Measurements from ENCODE around the gene PIP4K2C. TPM values are rescaled to one million over a fixed set of nuclear protein-coding genes. Genes with fewer than 3 reads are reported as not detected.

The PIP4K2C gene
- total RNA-seq, 2 donors from 2014 or later: 33.4 to 39.9 TPM

GRCh38 chr12:57546438-57547287 lies 44.3 kb upstream of the PIP4K2C start, which contains the start of gene DCTN2:
TSS of gene DCTN2 (minus strand) at chr12:57547192. CDS start at chr12:57547063, 129 bp downstream.
- Histone ChIP-seq H3K9me3 (no peaks in the 10 kb centered on the region), H3K36me3 (no peaks in the 10 kb centered on the region), H3K27ac (peak within 1 kb of the TSS; percentile 71 to 80), H3K4me3 (peak within 1 kb of the TSS; percentile 94), H3K27me3 (replicated peaks; ENCODE audit: insufficient read depth) (no peaks in the 10 kb centered on the region), H3K4me1 (ENCODE audit: control insufficient read depth in 1 of 2, low read depth in 2 of 2) (peaks cover 9 to 29% of the 10 kb centered on the region in 2 donors)
- peak; percentile 94 for DNase-seq (ENCODE audit: low spot score)
- peak; percentile 86 for ATAC-seq (ENCODE audit: insufficient number of reproducible peaks, low FRiP score, low read depth)
- TF ChIP-seq, protein P1, sequence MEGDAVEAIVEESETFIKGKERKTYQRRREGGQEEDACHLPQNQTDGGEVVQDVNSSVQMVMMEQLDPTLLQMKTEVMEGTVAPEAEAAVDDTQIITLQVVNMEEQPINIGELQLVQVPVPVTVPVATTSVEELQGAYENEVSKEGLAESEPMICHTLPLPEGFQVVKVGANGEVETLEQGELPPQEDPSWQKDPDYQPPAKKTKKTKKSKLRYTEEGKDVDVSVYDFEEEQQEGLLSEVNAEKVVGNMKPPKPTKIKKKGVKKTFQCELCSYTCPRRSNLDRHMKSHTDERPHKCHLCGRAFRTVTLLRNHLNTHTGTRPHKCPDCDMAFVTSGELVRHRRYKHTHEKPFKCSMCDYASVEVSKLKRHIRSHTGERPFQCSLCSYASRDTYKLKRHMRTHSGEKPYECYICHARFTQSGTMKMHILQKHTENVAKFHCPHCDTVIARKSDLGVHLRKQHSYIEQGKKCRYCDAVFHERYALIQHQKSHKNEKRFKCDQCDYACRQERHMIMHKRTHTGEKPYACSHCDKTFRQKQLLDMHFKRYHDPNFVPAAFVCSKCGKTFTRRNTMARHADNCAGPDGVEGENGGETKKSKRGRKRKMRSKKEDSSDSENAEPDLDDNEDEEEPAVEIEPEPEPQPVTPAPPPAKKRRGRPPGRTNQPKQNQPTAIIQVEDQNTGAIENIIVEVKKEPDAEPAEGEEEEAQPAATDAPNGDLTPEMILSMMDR (IDR thresholded peaks at IDR 0.05): no peak

- Histone ChIP-seq H3K27me3 (replicated peaks; ENCODE audit: insufficient read depth) (no peaks in the 10 kb centered on the region), H3K9me3 (no peaks in the 10 kb centered on the region), H3K4me1 (ENCODE audit: control insufficient read depth in 1 of 2, low read depth in 2 of 2) (peaks cover 9 to 29% of the 10 kb centered on the region in 2 donors), H3K36me3 (no peaks in the 10 kb centered on the region), H3K27ac (peak overlapping the region in 1 of 2 donors; percentile 80), H3K4me3 (peak overlapping the region; percentile 94)
- ATAC-seq (ENCODE audit: insufficient number of reproducible peaks, low FRiP score, low read depth): no peak
- TF ChIP-seq, protein P1 (IDR thresholded peaks at IDR 0.05): no peak
- no peak for DNase-seq (ENCODE audit: low spot score)
Observed at GRCh38 chr12:57547288-57548012, 43.5 kb upstream of the PIP4K2C start.

DNA sequence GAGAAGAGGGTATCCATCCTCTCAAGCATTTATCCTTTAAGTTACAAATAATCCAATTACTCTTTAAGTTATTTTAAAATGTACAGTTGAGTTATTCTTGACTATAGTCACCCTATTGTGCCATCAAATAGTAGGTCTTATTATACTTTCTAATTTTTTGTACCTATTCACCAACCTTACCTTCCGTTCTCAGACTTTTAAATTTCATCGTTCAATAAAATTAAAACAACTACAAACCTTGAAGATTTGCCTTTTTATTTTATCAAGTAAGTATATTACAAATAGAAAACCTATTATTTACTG lies 43.0 kb upstream of the PIP4K2C start:
- no peaks in the 10 kb centered on the region for H3K36me3 ChIP-seq
- H3K27me3 ChIP-seq (replicated peaks; ENCODE audit: insufficient read depth): no peaks in the 10 kb centered on the region
- no peaks in the 10 kb centered on the region for H3K9me3 ChIP-seq
- DNase-seq (ENCODE audit: low spot score) (no peak), ATAC-seq (ENCODE audit: insufficient number of reproducible peaks, low FRiP score, low read depth) (no peak)
- H3K4me3 ChIP-seq: no peak overlapping the region
- TF ChIP-seq, protein P1 (IDR thresholded peaks at IDR 0.05): no peak
- H3K4me1 ChIP-seq (ENCODE audit: control insufficient read depth in 1 of 2, low read depth in 2 of 2): peaks cover 9 to 29% of the 10 kb centered on the region in 2 donors
- H3K27ac ChIP-seq: no peak overlapping the region

DNA sequence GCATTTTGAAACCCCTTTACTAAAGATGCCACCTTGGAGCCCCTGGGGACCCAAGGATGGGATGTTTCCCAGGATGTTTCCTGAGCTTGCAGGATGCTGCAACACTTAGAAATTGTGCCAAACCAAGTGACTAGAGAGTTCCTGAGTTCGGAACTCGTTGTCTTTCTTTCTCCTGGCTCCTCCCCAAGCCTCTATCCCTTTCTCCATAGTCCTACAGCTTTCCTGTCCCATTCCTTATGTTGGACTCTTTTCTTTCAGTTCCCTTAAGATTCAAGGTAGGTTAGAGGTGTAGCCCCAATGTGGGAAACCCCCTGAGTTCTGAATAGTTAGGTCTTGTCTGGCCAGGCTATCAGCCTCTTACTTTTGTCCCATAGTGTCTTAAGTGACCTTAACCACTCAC lies 42.5 kb upstream of the PIP4K2C start:
- no peaks in the 10 kb centered on the region for H3K27me3 ChIP-seq (replicated peaks; ENCODE audit: insufficient read depth)
- ATAC-seq (ENCODE audit: insufficient number of reproducible peaks, low FRiP score, low read depth) (no peak), DNase-seq (ENCODE audit: low spot score) (no peak)
- H3K27ac ChIP-seq: no peak overlapping the region
- H3K36me3 ChIP-seq: no peaks in the 10 kb centered on the region
- TF ChIP-seq, protein P1 (IDR thresholded peaks at IDR 0.05): no peak
- H3K4me3 ChIP-seq: no peak overlapping the region
- peaks cover 9 to 29% of the 10 kb centered on the region in 2 donors for H3K4me1 ChIP-seq (ENCODE audit: control insufficient read depth in 1 of 2, low read depth in 2 of 2)
- no peaks in the 10 kb centered on the region for H3K9me3 ChIP-seq

DNA sequence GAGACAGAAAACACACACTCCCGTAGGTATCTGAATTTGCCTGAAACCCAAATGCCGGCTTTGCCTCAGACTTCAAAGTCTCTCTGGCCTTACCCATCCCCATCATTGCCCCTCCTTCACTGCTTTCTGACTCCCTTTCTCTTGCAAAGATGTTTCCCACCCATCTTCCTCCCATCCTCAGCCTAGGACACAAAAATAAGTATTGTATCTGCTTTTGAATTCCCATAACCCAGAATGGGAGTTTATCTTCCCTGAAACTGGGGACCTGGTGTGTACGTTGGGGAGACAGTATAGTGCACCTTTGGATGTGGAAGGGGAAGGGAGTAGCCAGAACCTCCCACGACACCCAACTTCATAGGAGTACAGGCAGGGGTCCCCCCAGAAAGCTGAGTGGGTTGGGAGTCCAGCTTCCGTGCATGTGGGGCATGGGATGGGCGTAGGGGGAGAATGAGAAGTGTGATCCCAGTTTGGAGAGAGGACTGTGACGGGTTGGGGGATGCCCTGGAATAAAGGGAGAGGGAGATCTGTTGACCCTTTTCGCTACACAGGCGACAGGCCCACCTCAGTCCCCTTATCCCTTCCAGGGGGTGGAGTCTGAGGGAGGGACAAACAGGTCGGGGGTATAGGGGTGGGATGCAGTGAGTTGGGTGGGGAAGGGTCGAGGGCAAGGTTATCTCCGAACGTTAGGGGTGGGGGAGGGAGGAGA lies 41.6 kb upstream of the PIP4K2C start:
- TF ChIP-seq, protein P1 (IDR thresholded peaks at IDR 0.05): no peak
- Histone ChIP-seq H3K27me3 (replicated peaks; ENCODE audit: insufficient read depth) (no peaks in the 10 kb centered on the region), H3K36me3 (no peaks in the 10 kb centered on the region), H3K9me3 (no peaks in the 10 kb centered on the region), H3K27ac (no peak overlapping the region), H3K4me3 (peak overlapping the region; percentile 81), H3K4me1 (ENCODE audit: control insufficient read depth in 1 of 2, low read depth in 2 of 2) (peaks cover 9 to 29% of the 10 kb centered on the region in 2 donors)
- no peak for ATAC-seq (ENCODE audit: insufficient number of reproducible peaks, low FRiP score, low read depth)
- DNase-seq (ENCODE audit: low spot score): no peak
